HEK293T (cell line): ENCODE measurements around the gene CDH4.

Experiments
- BHLHE40 ChIP-seq: fragments of 450-650 bp; IDR thresholded peaks from 2 replicates; pipeline ENCODE4 v1.6.1; 2016; ENCODE audit warnings: mild to moderate bottlenecking, moderate library complexity, borderline replicate concordance
- HDGF ChIP-seq: fragments of 450-650 bp; IDR thresholded peaks from 2 replicates; pipeline ENCODE4 v1.6.1; 2017; ENCODE audit warnings: antibody characterized with exemption, borderline replicate concordance
- SP1 ChIP-seq: fragments of 450-650 bp; IDR thresholded peaks from 2 replicates; pipeline ENCODE4 v1.6.1; 2017
- SUZ12 ChIP-seq: fragments of 450-650 bp; IDR thresholded peaks from 2 replicates; pipeline ENCODE4 v1.6.1; 2016; ENCODE audit warnings: mild to moderate bottlenecking
- TARDBP ChIP-seq: fragments of 450-650 bp; IDR thresholded peaks from 2 replicates; pipeline ENCODE4 v1.6.1; 2016
- ZNF384 ChIP-seq: fragments of 450-650 bp; IDR thresholded peaks from 2 replicates; pipeline ENCODE4 v1.6.1; 2016
- TF ChIP-seq, protein P1 (sequence below): fragments of 450-650 bp; IDR thresholded peaks from 2 replicates; pipeline ENCODE4 v1.6.1; 2016

DNA sequence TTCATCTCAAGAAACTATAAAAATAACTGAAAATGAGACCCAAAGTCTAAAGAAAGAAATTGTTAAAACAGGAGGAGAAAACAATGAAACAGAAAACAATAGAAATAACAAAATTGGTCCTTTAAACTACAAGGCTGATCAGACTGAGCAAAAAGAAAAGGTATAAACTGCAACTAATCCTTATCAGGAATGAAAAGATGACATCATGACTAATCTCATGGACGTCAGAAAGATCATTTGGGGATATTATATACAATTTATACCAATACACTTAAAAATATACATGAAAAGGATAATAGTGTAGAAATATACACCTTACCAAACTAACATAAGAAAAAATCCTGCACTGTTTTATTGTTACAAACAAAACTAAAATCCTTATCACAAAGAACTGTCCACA lies 498.0 kb downstream of the CDH4 start:
- TF ChIP-seq HDGF (no peak), TARDBP (no peak), SUZ12 (no peak), ZNF384 (no peak), BHLHE40 (no peak), SP1 (no peak)
- TF ChIP-seq, protein P1, sequence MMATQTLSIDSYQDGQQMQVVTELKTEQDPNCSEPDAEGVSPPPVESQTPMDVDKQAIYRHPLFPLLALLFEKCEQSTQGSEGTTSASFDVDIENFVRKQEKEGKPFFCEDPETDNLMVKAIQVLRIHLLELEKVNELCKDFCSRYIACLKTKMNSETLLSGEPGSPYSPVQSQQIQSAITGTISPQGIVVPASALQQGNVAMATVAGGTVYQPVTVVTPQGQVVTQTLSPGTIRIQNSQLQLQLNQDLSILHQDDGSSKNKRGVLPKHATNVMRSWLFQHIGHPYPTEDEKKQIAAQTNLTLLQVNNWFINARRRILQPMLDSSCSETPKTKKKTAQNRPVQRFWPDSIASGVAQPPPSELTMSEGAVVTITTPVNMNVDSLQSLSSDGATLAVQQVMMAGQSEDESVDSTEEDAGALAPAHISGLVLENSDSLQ = no peak
